Measurements from ENCODE around the gene IRAK2.

DNA sequence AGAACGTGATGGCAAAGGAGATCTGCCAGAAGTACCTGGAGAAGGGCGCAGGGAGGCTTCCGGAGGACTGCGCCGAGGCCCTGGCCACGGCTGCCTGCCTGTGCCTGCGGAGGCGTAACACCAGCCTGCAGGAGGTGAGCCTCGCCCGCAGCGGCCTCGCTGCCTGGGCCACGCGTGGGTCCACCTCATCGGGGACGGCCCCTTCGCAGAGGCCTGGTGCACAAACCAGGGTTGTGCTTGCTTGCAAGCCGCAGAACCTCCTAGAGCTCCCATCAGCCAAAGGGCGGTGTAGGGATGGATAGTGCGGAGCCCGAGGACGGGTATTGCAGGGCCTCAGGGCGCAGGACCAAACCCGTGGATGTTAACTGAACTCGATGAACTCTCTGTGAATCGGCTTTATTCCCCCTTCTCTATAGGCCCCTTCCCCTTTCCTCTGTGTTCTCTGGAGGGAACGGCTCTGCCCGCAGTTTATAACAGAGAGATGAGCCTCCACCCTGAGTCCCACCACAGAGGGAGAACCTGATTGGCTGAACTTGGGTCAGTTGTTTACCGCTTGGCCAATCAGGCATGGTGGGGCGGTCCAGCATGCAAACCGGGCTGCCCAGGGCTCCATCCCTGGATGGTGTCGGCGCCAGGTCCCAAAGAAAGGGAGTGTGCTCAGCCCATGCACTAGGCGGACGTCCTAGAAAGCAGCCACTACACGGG is 70.0 kb downstream of the IRAK2 start:
- TF ChIP-seq, protein P1, sequence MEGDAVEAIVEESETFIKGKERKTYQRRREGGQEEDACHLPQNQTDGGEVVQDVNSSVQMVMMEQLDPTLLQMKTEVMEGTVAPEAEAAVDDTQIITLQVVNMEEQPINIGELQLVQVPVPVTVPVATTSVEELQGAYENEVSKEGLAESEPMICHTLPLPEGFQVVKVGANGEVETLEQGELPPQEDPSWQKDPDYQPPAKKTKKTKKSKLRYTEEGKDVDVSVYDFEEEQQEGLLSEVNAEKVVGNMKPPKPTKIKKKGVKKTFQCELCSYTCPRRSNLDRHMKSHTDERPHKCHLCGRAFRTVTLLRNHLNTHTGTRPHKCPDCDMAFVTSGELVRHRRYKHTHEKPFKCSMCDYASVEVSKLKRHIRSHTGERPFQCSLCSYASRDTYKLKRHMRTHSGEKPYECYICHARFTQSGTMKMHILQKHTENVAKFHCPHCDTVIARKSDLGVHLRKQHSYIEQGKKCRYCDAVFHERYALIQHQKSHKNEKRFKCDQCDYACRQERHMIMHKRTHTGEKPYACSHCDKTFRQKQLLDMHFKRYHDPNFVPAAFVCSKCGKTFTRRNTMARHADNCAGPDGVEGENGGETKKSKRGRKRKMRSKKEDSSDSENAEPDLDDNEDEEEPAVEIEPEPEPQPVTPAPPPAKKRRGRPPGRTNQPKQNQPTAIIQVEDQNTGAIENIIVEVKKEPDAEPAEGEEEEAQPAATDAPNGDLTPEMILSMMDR (IDR thresholded peaks at IDR 0.05) = no peak
- no peak for TF ChIP-seq POLR2A (IDR thresholded peaks at IDR 0.05)
